Measurements from ENCODE around the gene TBC1D8. TPM values are rescaled to one million over a fixed set of nuclear protein-coding genes. Genes with fewer than 3 reads are reported as not detected.

The TBC1D8 gene
- total and polyA plus RNA-seq, 2 of the 13 experiments (the other 11 are each of a cell fraction or from before 2014, with no cell fraction given): 45.1 to 95.4 TPM

GRCh38 chr2:101151146-101151858, at the start of gene TBC1D8 (continued):
- no peak for TF ChIP-seq MNT (IDR thresholded peaks at IDR 0.05)
- no peak for TF ChIP-seq ZFP41 (CRISPR knock-in tag; IDR thresholded peaks at IDR 0.05; ENCODE audit: borderline replicate concordance)
- TF ChIP-seq CERS6 (CRISPR knock-in tag; IDR thresholded peaks at IDR 0.05): no peak
- no peak for TF ChIP-seq SP140L (CRISPR knock-in tag; IDR thresholded peaks at IDR 0.05; ENCODE audit: borderline replicate concordance)
- no peak for TF ChIP-seq ZNF644 (CRISPR knock-in tag; IDR thresholded peaks at IDR 0.05; ENCODE audit: low read depth)
- TF ChIP-seq ERF (CRISPR knock-in tag; IDR thresholded peaks at IDR 0.05): peak; percentile 13; the same call in 1 of the 2 replicates
- no peak for TF ChIP-seq ZBED4 (CRISPR knock-in tag; IDR thresholded peaks at IDR 0.05; ENCODE audit: borderline replicate concordance)
- TF ChIP-seq ZNF746 (CRISPR knock-in tag; IDR thresholded peaks at IDR 0.05): peak; percentile 75
- TF ChIP-seq ELF1 (CRISPR knock-in tag; IDR thresholded peaks at IDR 0.05): peak; percentile 86
- peak; percentile 84 for TF ChIP-seq TFDP2 (CRISPR knock-in tag; IDR thresholded peaks at IDR 0.05)
- no peak for TF ChIP-seq ZNF136 (CRISPR knock-in tag; IDR thresholded peaks at IDR 0.05; ENCODE audit: low read depth)
- no peak for TF ChIP-seq ZNF616 (CRISPR knock-in tag; IDR thresholded peaks at IDR 0.05; ENCODE audit: low read depth)
- TF ChIP-seq ZNF724P (CRISPR knock-in tag; IDR thresholded peaks at IDR 0.05; ENCODE audit: borderline replicate concordance): peak; percentile 75; the same call in 1 of the 2 replicates
- TF ChIP-seq CHCHD3 (CRISPR knock-in tag; IDR thresholded peaks at IDR 0.05): 0 out of 2 replicates have a peak, but pooled peaks have one; percentile 23
- peak; percentile 21; the same call in 1 of the 2 replicates for TF ChIP-seq DRAP1 (CRISPR knock-in tag; IDR thresholded peaks at IDR 0.05)
- no peak for TF ChIP-seq ZNF672 (CRISPR knock-in tag; IDR thresholded peaks at IDR 0.05)
- TF ChIP-seq ZBTB33 (CRISPR knock-in tag; IDR thresholded peaks at IDR 0.05): no peak
- peak; percentile 60; the same call in 1 of the 2 replicates for TF ChIP-seq ZNF350 (CRISPR knock-in tag; IDR thresholded peaks at IDR 0.05; ENCODE audit: borderline replicate concordance, low read depth)
- TF ChIP-seq ZNF850 (CRISPR knock-in tag; conservative IDR thresholded peaks at IDR 0.05): no peak

Measured in HepG2 (cell line).